Peyer's patch (tissue), 4 donors: ENCODE measurements around the gene NFKBIL1.

Experiments
- CTCF ChIP-seq, 6 experiments: fragments of 450-650 bp in 4 of 6; fragments of 200-600 bp in 2 of 6; sonication (generic) in 1 of 6; IDR thresholded peaks; one replicate each; pipeline ENCODE4 v1.5.1; 2017 to 2019; ENCODE audit warnings: antibody characterized with exemption in 6 of 6, mild to moderate bottlenecking in 3 of 6, moderate library complexity in 1 of 6
- POLR2A ChIP-seq, 2 donors: fragments of 450-650 bp; IDR thresholded peaks; one replicate each; pipeline ENCODE4 v1.5.1; 2017; ENCODE audit warnings: antibody characterized with exemption in 2 of 2, mild to moderate bottlenecking in 2 of 2, moderate library complexity in 2 of 2

- TF ChIP-seq POLR2A (IDR thresholded peaks at IDR 0.05) = no peak
- TF ChIP-seq CTCF (IDR thresholded peaks at IDR 0.05) = no peak
Measured at GRCh38 chr6:31545291-31545690, 2.1 kb upstream of the NFKBIL1 start.
